HG02798 (cell line): ENCODE data around the gene WDR31.
"Not testable (repeated sequence)": the region's sequence is repeated elsewhere in the genome, so short reads cannot be mapped to it uniquely, and the experiment has no call there.

ENCODE experiments used
- ATAC-seq: cut with Tn5 transposase; IDR thresholded peaks from one replicate; pipeline ENCODE4 v1.9.1; 2021; ENCODE audit warnings: mild to moderate bottlenecking; ENCODE audit not compliant: unreplicated experiment, poor library complexity

Gene WDR31

GRCh38 chr9:113368982-113369854, 29.1 kb upstream of the WDR31 start:
- ATAC-seq: no peak

DNA sequence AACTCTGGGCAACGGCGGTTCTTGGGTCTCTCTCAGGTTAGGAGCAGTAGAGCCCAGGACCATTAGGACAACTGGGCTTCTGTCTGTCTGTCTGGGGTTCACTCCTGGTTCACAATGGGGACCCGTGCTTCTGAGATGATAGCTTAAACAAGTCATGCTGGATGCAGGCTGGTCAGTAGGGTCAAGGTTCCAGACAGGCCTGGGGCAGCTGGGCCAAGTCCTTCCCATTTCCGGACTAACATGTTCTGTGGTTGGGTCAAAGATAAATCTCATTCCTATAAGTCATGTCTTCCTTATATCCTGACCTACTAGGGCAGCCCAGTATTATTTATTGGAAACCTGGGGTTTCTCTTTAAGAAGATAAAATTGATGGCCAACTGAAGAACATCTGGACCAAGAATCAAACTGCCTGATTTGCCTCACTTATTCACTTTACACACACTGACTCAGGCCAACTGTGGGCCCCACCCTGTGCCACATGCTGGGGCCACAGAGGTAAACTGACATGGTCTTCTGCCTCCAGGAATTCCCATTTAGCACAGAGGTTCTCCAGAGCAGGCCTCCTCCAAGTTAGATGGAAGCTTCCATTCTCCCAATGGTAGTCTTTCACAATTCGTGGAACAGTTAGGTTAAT, 28.4 kb upstream of the WDR31 start:
- no peak for ATAC-seq

GRCh38 chr9:113365652-113366051, 25.6 kb upstream of the WDR31 start:
- ATAC-seq: not testable (repeated sequence)

DNA sequence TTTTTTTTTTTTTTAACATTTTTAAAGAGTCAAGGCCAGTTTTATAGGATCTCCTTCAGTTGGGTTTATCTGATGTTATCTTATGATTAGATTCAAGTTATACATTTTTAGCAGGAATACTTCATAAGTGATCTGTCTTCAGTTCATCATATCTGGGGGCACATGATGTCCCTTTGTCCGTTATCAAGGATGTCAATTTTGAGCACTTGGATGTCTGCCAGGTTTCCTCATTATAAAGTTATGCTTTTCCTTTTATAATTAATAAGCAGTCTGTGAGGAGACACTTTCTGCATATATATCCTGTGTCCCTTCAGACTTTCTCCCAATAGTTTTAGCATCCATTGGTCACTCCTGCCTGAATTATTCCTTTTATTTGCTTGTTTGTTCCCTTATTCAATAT, 24.9 kb upstream of the WDR31 start:
- ATAC-seq: no peak

GRCh38 chr9:113363336-113363735, 23.3 kb upstream of the WDR31 start:
- no peak for ATAC-seq

DNA sequence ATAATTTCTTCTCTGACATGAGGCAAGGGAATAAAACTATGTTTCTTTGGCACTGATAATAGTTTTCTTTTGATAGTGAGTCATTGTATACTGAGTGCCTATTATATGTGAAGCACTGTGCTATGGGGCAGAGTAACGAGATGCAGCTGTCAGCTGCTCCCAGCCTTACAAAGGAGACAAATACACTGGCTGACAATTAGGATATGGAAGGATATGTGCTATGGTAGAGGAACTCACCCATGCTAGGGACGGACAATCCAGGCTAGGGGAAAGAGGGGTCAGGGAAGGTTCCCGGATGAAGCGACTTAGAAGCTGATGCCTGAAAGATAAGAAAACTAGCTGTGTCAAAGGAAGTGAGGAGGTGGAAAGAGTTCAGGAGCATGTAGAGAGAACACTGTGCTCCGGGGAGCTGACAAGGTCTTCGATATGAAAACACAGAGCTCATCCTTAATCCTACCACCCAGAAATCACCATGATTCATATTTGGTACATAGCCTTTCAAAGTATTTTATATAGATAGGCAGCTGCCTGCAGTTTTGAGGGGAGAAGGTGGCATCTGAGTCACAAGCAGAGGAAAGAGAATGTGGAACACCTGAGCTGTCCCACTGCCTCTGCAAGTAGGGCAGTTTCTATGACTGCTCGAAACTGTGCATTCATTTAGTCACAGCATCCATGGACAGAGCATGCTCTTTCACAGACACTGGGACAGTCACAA, 21.4 kb upstream of the WDR31 start:
- ATAC-seq: no peak

DNA sequence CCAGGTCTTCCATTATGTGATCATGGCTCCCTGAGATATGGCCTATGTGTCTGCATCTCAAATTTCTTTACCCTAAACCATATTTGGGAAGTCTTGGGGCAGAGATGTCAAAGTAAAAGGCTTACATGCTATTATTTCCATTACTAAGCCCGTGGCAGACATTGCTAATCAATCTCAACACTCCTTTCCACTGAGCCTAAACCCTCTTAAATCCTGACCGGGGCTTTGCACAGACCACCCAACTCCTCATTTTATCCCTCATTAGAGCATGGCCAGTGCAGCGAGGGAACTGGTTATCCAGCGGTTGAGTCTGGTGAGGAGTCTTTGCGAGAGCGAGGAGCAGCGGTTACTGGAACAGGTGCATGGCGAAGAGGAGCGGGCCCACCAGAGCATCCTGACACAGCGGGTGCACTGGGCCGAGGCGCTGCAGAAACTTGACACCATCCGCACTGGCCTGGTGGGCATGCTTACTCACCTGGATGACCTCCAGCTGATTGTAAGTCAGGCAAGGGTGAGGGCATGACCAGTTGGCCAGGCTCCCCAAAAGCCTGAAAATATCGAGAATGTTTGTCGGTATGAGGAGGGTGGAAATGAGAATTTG, 20.3 kb upstream of the WDR31 start:
- ATAC-seq: no peak

DNA sequence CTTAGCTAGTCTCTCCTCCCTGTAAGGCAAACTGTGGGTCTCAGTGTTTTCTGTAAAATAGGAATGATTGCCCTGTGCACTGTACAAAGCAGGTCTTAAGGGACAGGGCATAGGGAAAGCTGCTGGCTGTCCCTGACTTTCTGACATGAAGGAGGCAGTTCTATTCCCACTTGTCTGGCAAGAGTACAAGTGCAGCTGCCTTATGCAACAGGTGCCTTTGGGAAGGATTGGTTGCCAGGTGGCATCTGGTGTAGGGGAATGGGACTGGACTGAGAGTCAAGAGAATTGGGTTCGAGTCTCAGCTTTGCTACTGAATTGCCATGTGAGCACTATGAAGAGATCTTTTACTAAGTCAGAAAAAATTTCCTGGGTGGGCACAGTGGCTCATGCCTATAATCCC, 19.3 kb upstream of the WDR31 start:
- no peak for ATAC-seq

DNA sequence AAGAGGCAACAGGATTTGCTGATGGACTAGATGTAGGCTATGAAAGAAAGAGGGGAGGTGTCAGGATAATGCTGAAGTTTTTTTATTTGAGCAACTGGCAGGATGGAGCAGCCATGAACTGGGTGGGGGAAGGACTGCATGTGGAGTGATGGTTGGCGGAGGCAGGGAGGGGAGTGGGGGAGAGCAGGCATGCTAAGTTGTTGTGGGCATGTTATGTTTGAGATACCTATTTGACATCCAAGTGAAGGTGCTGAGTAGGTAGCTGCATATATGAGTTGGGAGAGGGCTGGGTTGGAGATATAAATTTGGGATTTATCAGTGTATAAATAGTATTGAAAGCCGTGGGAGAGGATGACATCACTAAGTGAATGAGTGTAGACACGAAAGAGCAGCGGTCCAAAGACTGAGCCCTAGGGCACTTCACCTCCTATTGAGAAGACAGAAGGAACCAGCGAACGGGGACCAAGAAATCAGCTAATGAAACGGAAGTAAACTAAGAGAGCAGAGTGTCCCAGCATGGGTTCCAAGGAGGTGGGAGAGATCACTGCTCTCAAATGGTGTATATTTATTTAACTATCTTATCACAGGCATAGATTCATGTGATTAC, 16.7 kb upstream of the WDR31 start:
- ATAC-seq: no peak

GRCh38 chr9:113355040-113355596, 15.0 kb upstream of the WDR31 start:
- ATAC-seq: no peak

GRCh38 chr9:113352411-113352810, 12.3 kb upstream of the WDR31 start:
- no peak for ATAC-seq

GRCh38 chr9:113352006-113352405, 11.9 kb upstream of the WDR31 start:
- no peak for ATAC-seq

GRCh38 chr9:113350937-113351336, 10.9 kb upstream of the WDR31 start:
- ATAC-seq: no peak

GRCh38 chr9:113350107-113350661, 10.1 kb upstream of the WDR31 start:
- ATAC-seq: no peak

GRCh38 chr9:113349445-113350094, 9.5 kb upstream of the WDR31 start, which contains the start of gene BSPRY:
Gene BSPRY (plus strand): TSS chr9:113349541. CDS start chr9:113349580, 39 bp downstream.
- peak; percentile 43 for ATAC-seq

- no peak for ATAC-seq
Observed at GRCh38 chr9:113349066-113349444, 9.0 kb upstream of the WDR31 start.

GRCh38 chr9:113348437-113348836, 8.4 kb upstream of the WDR31 start:
- no peak for ATAC-seq

DNA sequence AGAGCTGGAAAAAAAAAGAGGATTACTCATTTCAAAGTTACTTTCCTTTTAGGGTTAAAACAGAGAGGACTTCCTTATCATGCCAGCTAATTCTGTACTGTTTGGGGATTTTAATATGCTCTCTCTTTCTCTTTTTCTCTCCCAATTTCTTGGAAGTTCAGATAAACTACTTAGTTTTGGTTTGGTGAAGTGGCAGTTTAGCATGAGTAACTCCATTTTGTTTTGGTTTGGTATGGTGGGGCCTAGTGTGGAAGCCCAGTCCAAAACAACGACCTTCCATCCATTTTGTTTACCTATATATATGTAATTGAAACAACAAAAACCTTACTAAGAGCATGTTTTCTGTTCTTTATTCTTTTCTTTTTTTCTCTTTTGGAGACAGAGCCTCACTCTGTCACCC, 5.6 kb upstream of the WDR31 start:
- ATAC-seq: no peak

DNA sequence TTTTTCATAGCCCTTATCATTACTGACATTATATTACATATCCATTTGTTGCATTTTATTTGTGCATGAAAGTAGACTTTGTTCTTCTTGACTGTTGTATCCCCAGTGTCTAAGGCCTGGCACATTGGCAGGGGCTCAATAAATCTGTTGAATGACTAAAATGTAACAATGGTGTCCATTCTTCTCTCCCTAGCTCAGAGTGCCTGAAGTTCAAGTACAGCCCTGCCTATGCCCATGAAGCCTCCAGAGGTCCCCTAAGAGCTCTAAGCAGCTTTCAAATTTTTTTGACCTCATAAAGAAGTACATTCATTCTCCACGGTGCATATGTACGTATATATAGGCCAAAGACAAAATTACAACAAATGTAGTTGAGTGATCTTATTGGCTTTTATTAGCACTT, 5.1 kb upstream of the WDR31 start:
- ATAC-seq: no peak
